Panc1 (cell line): Measurements from ENCODE around the gene KAT6B. TPM values are rescaled to one million over a fixed set of nuclear protein-coding genes. Genes with fewer than 3 reads are reported as not detected.

Experiments used
- ATAC-seq: fragments of 200-7000 bp; cut with Tn5 transposase; 2 replicates; pipeline ENCODE4 v1.9.1; 2020; ENCODE audit warnings: mild to moderate bottlenecking, moderate library complexity
- BruUV-seq: library from RNA; stranded (reverse); fragments of 400-500 nt; replicated peaks from 2 replicates; lab custom pipeline; 2021; lab: Mats Ljungman, UMichigan
- CTCF ChIA-PET: fragments of 300-600 bp; sonication (Branson Sonifier 250); formaldehyde crosslinking; loops from one replicate; lab custom pipeline; 2022; ENCODE audit warnings: antibody characterized with exemption; lab: Charles Lee
- POLR2A ChIA-PET: fragments of 300-600 bp; sonication (Branson Sonifier 250); formaldehyde crosslinking; loops from one replicate; lab custom pipeline; 2022; ENCODE audit warnings: antibody characterized with exemption; lab: Charles Lee
- DNase-seq: peaks from one replicate; pipeline ENCODE4 v3.0.0-alpha.2; 2010; ENCODE audit warnings: low read depth, low spot score
- H3K27ac ChIP-seq: 2 replicates; pipeline ENCODE4 v1.5.1; 2011; ENCODE audit warnings: mild to moderate bottlenecking, low read length, inconsistent platforms
- H3K27me3 ChIP-seq: fragments of 200-500 bp; sonication (Bioruptor generic); 2 replicates; pipeline ENCODE4 v1.6.0; 2014; ENCODE audit warnings: low read length, inconsistent platforms; ENCODE audit not compliant: control insufficient read depth, insufficient read depth
- H3K36me3 ChIP-seq: fragments of 200-500 bp; sonication (Bioruptor generic); 2 replicates; pipeline ENCODE4 v1.5.1; 2014; ENCODE audit warnings: inconsistent platforms, mild to moderate bottlenecking, low read length, moderate library complexity; ENCODE audit not compliant: control insufficient read depth, insufficient read depth
- H3K4me1 ChIP-seq: 2 replicates; pipeline ENCODE4 v1.5.1; 2011; ENCODE audit warnings: inconsistent platforms, mild to moderate bottlenecking, low read length, moderate library complexity; ENCODE audit not compliant: control insufficient read depth, insufficient read depth
- H3K4me3 ChIP-seq, 2 experiments: 2 replicates each; pipeline ENCODE4 v1.5.1; 2011 to 2012; ENCODE audit warnings: low read depth in 2 of 2, low read length in 2 of 2, mild to moderate bottlenecking in 2 of 2, inconsistent platforms in 1 of 2, moderate library complexity in 1 of 2
- H3K9me3 ChIP-seq: fragments of 200-500 bp; sonication (Bioruptor generic); 2 replicates; pipeline ENCODE4 v1.5.1; 2014; ENCODE audit warnings: low read depth, mild to moderate bottlenecking, inconsistent platforms, low read length, moderate library complexity; ENCODE audit not compliant: control insufficient read depth, insufficient read depth
- CTCF ChIP-seq: fragments of 450-650 bp; IDR thresholded peaks from 2 replicates; pipeline ENCODE4 v1.5.1; 2017; ENCODE audit warnings: mild to moderate bottlenecking
- POLR2AphosphoS5 ChIP-seq: IDR thresholded peaks from 2 replicates; pipeline ENCODE4 v1.6.1; 2012; ENCODE audit warnings: mild to moderate bottlenecking, low read depth, low read length, moderate library complexity
- REST ChIP-seq, 2 experiments: IDR thresholded peaks; 2 replicates each; pipeline ENCODE4 v1.6.1; 2011 to 2012; ENCODE audit warnings: low read depth in 2 of 2, control low read depth in 1 of 2, low read length in 1 of 2, mild to moderate bottlenecking in 1 of 2, moderate library complexity in 1 of 2; ENCODE audit not compliant: insufficient read depth in 1 of 2
- SIN3A ChIP-seq: IDR thresholded peaks from 2 replicates; pipeline ENCODE4 v1.6.1; 2012; ENCODE audit warnings: low read depth, mild to moderate bottlenecking, low read length, moderate library complexity, borderline replicate concordance; ENCODE audit not compliant: insufficient read depth
- TCF7L2 ChIP-seq: IDR thresholded peaks from 2 replicates; pipeline ENCODE4 v1.6.1; 2011; ENCODE audit warnings: mild to moderate bottlenecking, low read depth, low read length, inconsistent platforms
- in situ Hi-C: cut with HindIII; loops from 2 replicates; pipeline ENCODE4 v1.10.0; 2016; ENCODE audit warnings: low sequenced_read_pairs, low pct_unique_long_range_greater_than_20kb
- intact Hi-C: fragments of 100-400 bp; cut with micrococcal nuclease; formaldehyde crosslinking; loops from one replicate; pipeline ENCODE4 v1.10.0; 2022; ENCODE audit not compliant: unreplicated experiment
- total RNA-seq: library from RNA; stranded (reverse); gene quantifications from one replicate; pipeline ENCODE4 v1.2.1, GENCODE V29; 2021; ENCODE audit not compliant: unreplicated experiment

KAT6B gene
- total RNA-seq, 1 experiment from 2014 or later = 31.1 TPM

- no peak overlapping the region for H3K4me3 ChIP-seq
- intact Hi-C loops = no loop called here
- BruUV-seq = no TSS peak
- ChIA-PET CTCF (no interaction called here), POLR2A (no interaction called here)
- in situ Hi-C loops = no loop called here
- no peaks in the 10 kb centered on the region for H3K9me3 ChIP-seq
- H3K36me3 ChIP-seq = no peaks in the 10 kb centered on the region
- TF ChIP-seq TCF7L2 = no peak
- TF ChIP-seq REST (IDR thresholded peaks at IDR 0.05; ENCODE audit: insufficient read depth in 1 of 2, low read depth in 2 of 2, low read length in 1 of 2) = no peak
- TF ChIP-seq CTCF = no peak
- no peak for TF ChIP-seq SIN3A
- TF ChIP-seq POLR2AphosphoS5 = no peak
- DNase-seq (no peak), ATAC-seq (no peak)
- no peaks in the 10 kb centered on the region for H3K27me3 ChIP-seq
- H3K4me1 ChIP-seq = no peaks in the 10 kb centered on the region
- no peak overlapping the region for H3K27ac ChIP-seq
These were observed 242.1 kb downstream of the KAT6B start for GRCh38 chr10:75068523-75068922.

- ChIA-PET CTCF (interaction anchor here (0.7 kb wide), 1 partner anchor 806 kb away, joined by 3 read pairs; no protein-coding TSS in a partner anchor), POLR2A (no interaction called here)
- no TSS peak for BruUV-seq
- intact Hi-C loops = no loop called here
- DNase-seq = no peak
- no peak for ATAC-seq
- no peak for TF ChIP-seq CTCF
- no peak for TF ChIP-seq POLR2AphosphoS5
- TF ChIP-seq SIN3A = no peak
- no peak for TF ChIP-seq TCF7L2
- no peak for TF ChIP-seq REST (IDR thresholded peaks at IDR 0.05; ENCODE audit: insufficient read depth in 1 of 2, low read depth in 2 of 2, low read length in 1 of 2)
- Histone ChIP-seq H3K36me3 (no peaks in the 10 kb centered on the region), H3K9me3 (no peaks in the 10 kb centered on the region), H3K27ac (no peak overlapping the region), H3K4me1 (no peaks in the 10 kb centered on the region), H3K4me3 (no peak overlapping the region), H3K27me3 (no peaks in the 10 kb centered on the region)
- in situ Hi-C loops = no loop called here
These were observed 244.1 kb downstream of the KAT6B start for GRCh38 chr10:75070476-75070875.
